Upper lobe of left lung (tissue), 4 donors: ENCODE results near the gene NRF1.

ENCODE experiments used
- CTCF ChIP-seq, 6 experiments: fragments of 450-650 bp in 4 of 6; fragments of 200-600 bp in 2 of 6; sonication (generic) in 2 of 6; IDR thresholded peaks; one replicate each; pipeline ENCODE4 v1.5.1; 2016 to 2019; ENCODE audit warnings: antibody characterized with exemption in 6 of 6
- POLR2A ChIP-seq, 4 donors: fragments of 450-650 bp; IDR thresholded peaks; one replicate each; pipeline ENCODE4 v1.5.1; 2016 to 2017; ENCODE audit warnings: antibody characterized with exemption in 4 of 4, mild to moderate bottlenecking in 2 of 4
- POLR2AphosphoS5 ChIP-seq, 2 donors: sonication (generic); formaldehyde crosslinking; IDR thresholded peaks; one replicate each; pipeline ENCODE4 v1.5.1; 2017; ENCODE audit warnings: antibody characterized with exemption in 2 of 2

DNA sequence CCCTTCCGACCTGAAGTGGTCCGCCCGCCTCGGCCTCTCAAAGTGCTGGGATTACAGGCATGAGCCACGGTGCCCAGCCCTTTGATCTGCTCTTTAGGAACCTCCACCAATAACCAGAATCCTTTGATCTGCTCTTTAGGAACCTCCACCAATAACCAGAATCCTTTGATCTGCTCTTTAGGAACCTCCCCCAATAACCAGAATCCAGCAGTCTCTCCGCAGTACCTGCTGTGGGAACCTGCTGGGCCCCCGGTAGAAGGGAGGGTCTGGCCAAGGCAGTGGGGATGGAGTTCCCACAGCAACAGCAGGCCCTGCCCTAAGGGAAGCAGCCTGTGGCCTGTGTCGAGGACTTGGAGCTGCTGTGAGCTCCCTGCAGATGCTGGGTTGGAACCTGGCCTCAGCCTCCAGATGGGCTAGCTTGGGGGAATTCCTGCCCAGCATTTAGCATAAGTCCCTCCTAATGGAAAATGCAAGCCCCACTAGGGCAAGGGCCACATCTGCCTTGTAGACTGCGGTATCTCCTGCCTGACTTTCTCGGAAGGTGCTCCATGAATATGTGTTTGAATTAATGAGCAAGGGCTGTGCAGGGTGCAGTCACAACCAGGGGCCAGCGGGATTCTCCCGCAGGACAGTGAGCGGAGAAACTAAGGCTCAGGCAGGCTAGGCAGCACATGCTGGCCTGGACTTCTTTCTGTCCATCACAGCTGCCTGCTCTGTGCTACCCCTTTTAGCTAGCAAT, 175.5 kb downstream of the NRF1 start:
- TF ChIP-seq CTCF (IDR thresholded peaks at IDR 0.05) = no peak
- TF ChIP-seq POLR2AphosphoS5 (IDR thresholded peaks at IDR 0.05) = no peak
- no peak for TF ChIP-seq POLR2A (IDR thresholded peaks at IDR 0.05)
